Caco-2 (cell line): Measurements from ENCODE around the gene MRPL38. TPM values are rescaled to one million over a fixed set of nuclear protein-coding genes. Genes with fewer than 3 reads are reported as not detected.
A peak's percentile ranks its signal among the peaks of the same experiment; 100 is the strongest.

Source experiments
- Bru-seq: library from RNA; stranded (reverse); fragments of 400-500 nt; gene quantifications from one replicate; lab custom pipeline; 2021; lab: Mats Ljungman, UMichigan
- BruChase-seq, 2 experiments: library from RNA; stranded (reverse); fragments of 400-500 nt; gene quantifications; one replicate each; lab custom pipeline; 2021; lab: Mats Ljungman, UMichigan
- BruUV-seq: library from RNA; stranded (reverse); fragments of 400-500 nt; replicated peaks from 2 replicates; lab custom pipeline; 2021; lab: Mats Ljungman, UMichigan
- CTCF ChIA-PET: fragments of 300-600 bp; sonication (Branson Sonifier 250); formaldehyde crosslinking; loops from one replicate; lab custom pipeline; 2022; ENCODE audit warnings: antibody characterized with exemption; lab: Charles Lee
- POLR2A ChIA-PET: fragments of 300-600 bp; sonication (Branson Sonifier 250); formaldehyde crosslinking; loops from one replicate; lab custom pipeline; 2022; ENCODE audit warnings: antibody characterized with exemption; lab: Charles Lee
- DNase-seq, 2 experiments: peaks; one replicate each; pipeline versions ENCODE4 v3.0.0 to v3.0.0-alpha.2; 2020 to 2022
- H3K27me3 ChIP-seq: replicated peaks from 2 replicates; pipeline ENCODE4 v1.6.0; 2011; ENCODE audit warnings: low read length; ENCODE audit not compliant: control insufficient read depth, insufficient read depth
- H3K36me3 ChIP-seq: 2 replicates; pipeline ENCODE4 v1.5.1; 2011; ENCODE audit warnings: low read length; ENCODE audit not compliant: control insufficient read depth, insufficient read depth
- H3K4me1 ChIP-seq: fragments of 250-450 bp; sonication (Bioruptor Pico); 2 replicates; pipeline ENCODE4 v1.5.1; 2020; ENCODE audit warnings: mild to moderate bottlenecking
- H3K4me3 ChIP-seq: 2 replicates; pipeline ENCODE4 v1.5.1; 2011; ENCODE audit warnings: low read depth, mild to moderate bottlenecking, control low read depth, low read length
- H3K9me3 ChIP-seq: fragments of 250-450 bp; sonication (Bioruptor Pico); 2 replicates; pipeline ENCODE4 v1.5.1; 2020; ENCODE audit warnings: mild to moderate bottlenecking, moderate library complexity
- H3K27ac Mint-ChIP-seq: one replicate; pipeline ENCODE4 v1.8.0; 2022; ENCODE audit warnings: mixed read lengths; ENCODE audit not compliant: unreplicated experiment
- H3K27me3 Mint-ChIP-seq: one replicate; pipeline ENCODE4 v1.8.0; 2022; ENCODE audit warnings: mixed read lengths; ENCODE audit not compliant: insufficient read depth, unreplicated experiment
- H3K36me3 Mint-ChIP-seq: one replicate; pipeline ENCODE4 v1.8.0; 2022; ENCODE audit warnings: mild to moderate bottlenecking, mixed read lengths; ENCODE audit not compliant: insufficient read depth, unreplicated experiment
- H3K4me1 Mint-ChIP-seq: one replicate; pipeline ENCODE4 v1.8.0; 2022; ENCODE audit warnings: low read depth, mixed read lengths; ENCODE audit not compliant: unreplicated experiment
- H3K4me3 Mint-ChIP-seq: one replicate; pipeline ENCODE4 v1.8.0; 2022; ENCODE audit warnings: mild to moderate bottlenecking, moderate library complexity, mixed read lengths; ENCODE audit not compliant: unreplicated experiment
- H3K9me3 Mint-ChIP-seq: one replicate; pipeline ENCODE4 v1.8.0; 2022; ENCODE audit warnings: mixed read lengths; ENCODE audit not compliant: unreplicated experiment
- CTCF ChIP-seq, 2 experiments: fragments of 200-600 bp in 1 of 2; IDR thresholded peaks; 1 replicate in 1 of 2; 2 replicates in 1 of 2; pipeline versions ENCODE4 v1.5.1 to v1.8.0; 2011 to 2022; ENCODE audit warnings: antibody characterized with exemption in 1 of 2, control low read depth in 1 of 2, inconsistent platforms in 1 of 2, low read depth in 1 of 2, low read length in 1 of 2, mild to moderate bottlenecking in 1 of 2, moderate library complexity in 1 of 2; ENCODE audit not compliant: insufficient read depth in 1 of 2, severe bottlenecking in 1 of 2, unreplicated experiment in 1 of 2
- intact Hi-C: fragments of 100-400 bp; cut with micrococcal nuclease; formaldehyde crosslinking; loops from one replicate; pipeline ENCODE4 v1.10.0; 2022; ENCODE audit not compliant: unreplicated experiment
- long read RNA-seq: library from polyadenylated mRNA; stranded (forward); transcript quantifications from one replicate; pipeline ENCODE4 v2.0.0, GENCODE V29; 2022
- total RNA-seq: library from RNA; stranded (reverse); gene quantifications from 2 replicates; pipeline ENCODE4 v1.2.3, GENCODE V29; 2022

The MRPL38 gene
- 157 and 163 TPM in 2 replicates for total RNA-seq
- percentile 76 among the genes with signal in this experiment for Bru-seq, nascent RNA
- percentile 76 among the genes with signal in this experiment for BruChase-seq, experiment 1, labeled RNA remaining after a 2-hour chase
- BruChase-seq, experiment 2, labeled RNA remaining after a 6-hour chase, result percentile 85 among the genes with signal in this experiment
- long read RNA-seq, transcript MRPL38-201 (9 exons, 1,888 nt), result major isoform, 508 of 560 reads
- long read RNA-seq, partial matches to known transcripts, result 14 of 560 reads
- long read RNA-seq, other reads (novel, unspliced or antisense), result 37 of 560 reads

- Histone ChIP-seq H3K4me1 (peaks cover 22% of the 10 kb centered on the region), H3K27me3 (no peaks in the 10 kb centered on the region), H3K36me3 (0 out of 2 replicates have a peak, but pooled peaks cover 2% of the 10 kb centered on the region), H3K9me3 (no peaks in the 10 kb centered on the region), H3K4me3 (peak within 1 kb of the TSS; percentile 66)
- peak; percentile 97 to 99 for DNase-seq
- H3K36me3 Mint-ChIP-seq, result peaks cover 46% of the 10 kb centered on the region
- peak; percentile 95 for TF ChIP-seq CTCF (IDR thresholded peaks at IDR 0.05; ENCODE audit: insufficient read depth in 1 of 2, low read depth in 1 of 2, low read length in 1 of 2, severe bottlenecking in 1 of 2, unreplicated experiment in 1 of 2)
- ChIA-PET POLR2A (interaction anchor here (0.7 to 1.6 kb wide), 5 partner anchors 9 to 96 kb away, joined by 3 to 15 read pairs (median 8); partner anchors contain the start of genes CDK3, FBF1 and WBP2), CTCF (interaction anchor here (0.5 to 1.9 kb wide), 22 partner anchors 8 to 582 kb away, joined by 3 to 19 read pairs (median 5); partner anchors contain the start of genes CDK3, FBF1 and TRIM65)
- intact Hi-C loops, result loop anchor here (1.0 to 2.0 kb wide), 4 partner anchors 36 to 100 kb away; partner anchors contain the start of genes ACOX1, FBF1, TEN1 and WBP2
- H3K4me1 Mint-ChIP-seq, result peaks cover 17% of the 10 kb centered on the region
- H3K27ac Mint-ChIP-seq, result peak within 1 kb of the TSS; percentile 92
- H3K9me3 Mint-ChIP-seq, result no peaks in the 10 kb centered on the region
- TSS peak; percentile 47 for BruUV-seq
- H3K27me3 Mint-ChIP-seq, result no peaks in the 10 kb centered on the region
- H3K4me3 Mint-ChIP-seq, result peak within 1 kb of the TSS; percentile 99
Observed at GRCh38 chr17:75904749-75905521, at the start of gene MRPL38. Gene MRPL38 (minus strand): TSS chr17:75904884. CDS start chr17:75904875, 9 bp downstream.

GRCh38 chr17:75950855-75951554 lies 46.3 kb upstream of the MRPL38 start:
- H3K9me3 ChIP-seq, result no peaks in the 10 kb centered on the region
- 0 out of 2 replicates have a peak, but pooled peaks cover 1% of the 10 kb centered on the region for H3K36me3 ChIP-seq
- Mint-ChIP-seq H3K27me3 (no peaks in the 10 kb centered on the region), H3K4me3 (no peak overlapping the region), H3K27ac (no peak overlapping the region), H3K9me3 (no peaks in the 10 kb centered on the region), H3K4me1 (no peaks in the 10 kb centered on the region), H3K36me3 (peaks cover 86% of the 10 kb centered on the region)
- H3K4me3 ChIP-seq, result no peak overlapping the region
- H3K27me3 ChIP-seq, result no peaks in the 10 kb centered on the region
- no TSS peak for BruUV-seq
- H3K4me1 ChIP-seq, result no peaks in the 10 kb centered on the region
- intact Hi-C loops, result no loop called here
- DNase-seq, result no peak
- ChIA-PET CTCF (no interaction called here), POLR2A (no interaction called here)
- TF ChIP-seq CTCF (IDR thresholded peaks at IDR 0.05; ENCODE audit: insufficient read depth in 1 of 2, low read depth in 1 of 2, low read length in 1 of 2, severe bottlenecking in 1 of 2, unreplicated experiment in 1 of 2), result no peak

- no peaks in the 10 kb centered on the region for H3K4me1 ChIP-seq
- Mint-ChIP-seq H3K27ac (no peak overlapping the region), H3K4me1 (no peaks in the 10 kb centered on the region), H3K27me3 (no peaks in the 10 kb centered on the region), H3K9me3 (no peaks in the 10 kb centered on the region), H3K36me3 (peaks cover 83% of the 10 kb centered on the region), H3K4me3 (no peak overlapping the region)
- 0 out of 2 replicates have a peak, but pooled peaks cover 1% of the 10 kb centered on the region for H3K36me3 ChIP-seq
- intact Hi-C loops, result no loop called here
- H3K27me3 ChIP-seq, result no peaks in the 10 kb centered on the region
- DNase-seq, result no peak
- CTCF ChIA-PET, result no interaction called here
- POLR2A ChIA-PET, result no interaction called here
- TF ChIP-seq CTCF (IDR thresholded peaks at IDR 0.05; ENCODE audit: insufficient read depth in 1 of 2, low read depth in 1 of 2, low read length in 1 of 2, severe bottlenecking in 1 of 2, unreplicated experiment in 1 of 2), result no peak
- BruUV-seq, result no TSS peak
- H3K9me3 ChIP-seq, result no peaks in the 10 kb centered on the region
- no peak overlapping the region for H3K4me3 ChIP-seq
Observed at GRCh38 chr17:75950421-75950820, 45.7 kb upstream of the MRPL38 start.
